ENCODE measurements around the gene BAIAP2L2. TPM values are rescaled to one million over a fixed set of nuclear protein-coding genes. Genes with fewer than 3 reads are reported as not detected.

BAIAP2L2 gene
- total and polyA plus RNA-seq, 12 donors: 0.09 to 6.0 (median 0.55) TPM; not detected in 1

GRCh38 chr22:38077096-38077495, 33.4 kb downstream of the BAIAP2L2 start:
- Histone ChIP-seq H3K27me3 (peaks cover 6% of the 10 kb centered on the region), H3K4me1 (replicated peaks in 1 of 2) (peaks cover 11 to 13% of the 10 kb centered on the region in 2 donors), H3K9me3 (replicated peaks in 1 of 3) (no peaks in the 10 kb centered on the region), H3K27ac (no peak overlapping the region), H3K36me3 (replicated peaks in 1 of 2) (peaks cover 0 to 28% of the 10 kb centered on the region in 2 donors), H3K4me3 (no peak overlapping the region)
- 76 to 86% (median 81%) methylated on average over 12 of the region's 12 CpGs for WGBS, 4 donors
- TF ChIP-seq, protein P1, sequence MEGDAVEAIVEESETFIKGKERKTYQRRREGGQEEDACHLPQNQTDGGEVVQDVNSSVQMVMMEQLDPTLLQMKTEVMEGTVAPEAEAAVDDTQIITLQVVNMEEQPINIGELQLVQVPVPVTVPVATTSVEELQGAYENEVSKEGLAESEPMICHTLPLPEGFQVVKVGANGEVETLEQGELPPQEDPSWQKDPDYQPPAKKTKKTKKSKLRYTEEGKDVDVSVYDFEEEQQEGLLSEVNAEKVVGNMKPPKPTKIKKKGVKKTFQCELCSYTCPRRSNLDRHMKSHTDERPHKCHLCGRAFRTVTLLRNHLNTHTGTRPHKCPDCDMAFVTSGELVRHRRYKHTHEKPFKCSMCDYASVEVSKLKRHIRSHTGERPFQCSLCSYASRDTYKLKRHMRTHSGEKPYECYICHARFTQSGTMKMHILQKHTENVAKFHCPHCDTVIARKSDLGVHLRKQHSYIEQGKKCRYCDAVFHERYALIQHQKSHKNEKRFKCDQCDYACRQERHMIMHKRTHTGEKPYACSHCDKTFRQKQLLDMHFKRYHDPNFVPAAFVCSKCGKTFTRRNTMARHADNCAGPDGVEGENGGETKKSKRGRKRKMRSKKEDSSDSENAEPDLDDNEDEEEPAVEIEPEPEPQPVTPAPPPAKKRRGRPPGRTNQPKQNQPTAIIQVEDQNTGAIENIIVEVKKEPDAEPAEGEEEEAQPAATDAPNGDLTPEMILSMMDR (IDR thresholded peaks at IDR 0.05): no peak
- TF ChIP-seq POLR2A (IDR thresholded peaks at IDR 0.05): no peak
- no peak for DNase-seq
- intact Hi-C loops (cut with DNase I): no loop called here

DNA sequence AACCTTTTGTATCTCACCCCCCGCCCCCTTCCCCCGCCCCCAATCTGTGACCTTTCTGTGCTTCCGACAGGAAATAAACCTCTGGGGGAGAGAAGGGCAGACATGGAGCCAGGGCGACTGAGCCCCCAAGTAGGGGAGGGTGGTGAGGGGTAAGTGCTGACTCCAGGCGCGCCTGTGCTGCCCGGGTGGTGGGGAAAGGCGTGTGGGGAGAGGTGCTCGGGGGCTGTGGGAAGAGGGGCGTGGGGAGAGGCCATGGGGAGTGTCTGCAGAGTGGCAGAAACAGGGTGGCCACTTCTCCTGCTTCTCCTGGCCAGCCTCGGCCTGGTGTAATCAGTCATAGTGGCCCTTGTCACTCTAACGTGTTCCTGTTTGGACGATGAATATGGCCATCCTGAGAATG, 34.5 kb downstream of the BAIAP2L2 start:
- TF ChIP-seq POLR2A (IDR thresholded peaks at IDR 0.05): no peak
- TF ChIP-seq, protein P1 (IDR thresholded peaks at IDR 0.05): no peak
- intact Hi-C loops (cut with DNase I): no loop called here
- H3K4me3 ChIP-seq: no peak overlapping the region
- peaks cover 0 to 4% of the 10 kb centered on the region in 2 donors for H3K4me1 ChIP-seq (replicated peaks in 1 of 2)
- H3K9me3 ChIP-seq (replicated peaks in 1 of 3): no peaks in the 10 kb centered on the region
- no peak for DNase-seq
- H3K27me3 ChIP-seq: no peaks in the 10 kb centered on the region
- WGBS, 4 donors: 85 to 90% (median 88%) methylated on average over 12 to 13 of the region's 13 CpGs
- no peak overlapping the region for H3K27ac ChIP-seq
- peaks cover 0 to 28% of the 10 kb centered on the region in 2 donors for H3K36me3 ChIP-seq (replicated peaks in 1 of 2)

DNA sequence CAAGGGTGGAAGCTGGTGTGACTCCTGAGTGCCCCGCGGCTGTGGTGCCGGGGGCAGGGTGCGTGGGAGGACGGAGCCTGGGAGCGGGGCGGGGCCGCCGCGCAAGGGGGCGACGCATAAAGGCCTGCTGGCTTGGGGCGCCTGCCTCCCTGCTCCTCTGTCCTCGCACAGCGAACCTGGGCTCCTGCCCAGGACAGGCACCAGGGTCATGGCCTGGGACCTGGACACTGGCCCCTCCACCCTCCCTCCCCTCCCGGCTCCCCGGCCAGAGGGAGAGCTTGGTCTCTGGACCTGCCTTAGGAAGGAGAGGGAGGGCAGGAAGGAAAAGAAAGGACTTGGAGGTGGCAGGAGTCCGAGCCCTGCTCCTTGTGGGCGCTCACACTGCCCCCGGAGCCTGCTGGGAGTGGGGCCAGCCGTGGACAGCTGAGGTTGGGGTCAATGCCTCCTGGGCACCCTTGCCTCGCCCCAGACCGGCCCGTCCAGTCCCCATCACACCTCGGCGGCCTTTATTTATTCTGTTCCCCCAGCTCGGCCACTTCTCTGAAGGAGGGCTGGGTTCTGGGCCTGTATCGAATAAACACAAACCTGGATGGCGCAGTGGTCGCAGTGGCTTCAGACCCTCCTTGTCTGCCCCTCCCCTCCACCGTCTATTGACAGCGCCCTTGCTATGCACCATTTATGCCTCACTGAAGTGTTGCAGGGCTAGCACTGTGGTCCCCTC, 35.2 kb downstream of the BAIAP2L2 start:
- no peaks in the 10 kb centered on the region for H3K4me1 ChIP-seq (replicated peaks in 1 of 2)
- no peak overlapping the region for H3K4me3 ChIP-seq
- DNase-seq: no peak
- whole genome bisulfite sequencing, 4 donors: 90 to 94% (median 93%) methylated on average over 16 to 32 of the region's 32 CpGs
- H3K9me3 ChIP-seq (replicated peaks in 1 of 3): no peaks in the 10 kb centered on the region
- peaks cover 0 to 34% of the 10 kb centered on the region in 2 donors for H3K36me3 ChIP-seq (replicated peaks in 1 of 2)
- TF ChIP-seq, protein P1 (IDR thresholded peaks at IDR 0.05): no peak
- no peak for TF ChIP-seq POLR2A (IDR thresholded peaks at IDR 0.05)
- no peak overlapping the region for H3K27ac ChIP-seq
- H3K27me3 ChIP-seq: no peaks in the 10 kb centered on the region
- intact Hi-C loops (cut with DNase I): no loop called here

DNA sequence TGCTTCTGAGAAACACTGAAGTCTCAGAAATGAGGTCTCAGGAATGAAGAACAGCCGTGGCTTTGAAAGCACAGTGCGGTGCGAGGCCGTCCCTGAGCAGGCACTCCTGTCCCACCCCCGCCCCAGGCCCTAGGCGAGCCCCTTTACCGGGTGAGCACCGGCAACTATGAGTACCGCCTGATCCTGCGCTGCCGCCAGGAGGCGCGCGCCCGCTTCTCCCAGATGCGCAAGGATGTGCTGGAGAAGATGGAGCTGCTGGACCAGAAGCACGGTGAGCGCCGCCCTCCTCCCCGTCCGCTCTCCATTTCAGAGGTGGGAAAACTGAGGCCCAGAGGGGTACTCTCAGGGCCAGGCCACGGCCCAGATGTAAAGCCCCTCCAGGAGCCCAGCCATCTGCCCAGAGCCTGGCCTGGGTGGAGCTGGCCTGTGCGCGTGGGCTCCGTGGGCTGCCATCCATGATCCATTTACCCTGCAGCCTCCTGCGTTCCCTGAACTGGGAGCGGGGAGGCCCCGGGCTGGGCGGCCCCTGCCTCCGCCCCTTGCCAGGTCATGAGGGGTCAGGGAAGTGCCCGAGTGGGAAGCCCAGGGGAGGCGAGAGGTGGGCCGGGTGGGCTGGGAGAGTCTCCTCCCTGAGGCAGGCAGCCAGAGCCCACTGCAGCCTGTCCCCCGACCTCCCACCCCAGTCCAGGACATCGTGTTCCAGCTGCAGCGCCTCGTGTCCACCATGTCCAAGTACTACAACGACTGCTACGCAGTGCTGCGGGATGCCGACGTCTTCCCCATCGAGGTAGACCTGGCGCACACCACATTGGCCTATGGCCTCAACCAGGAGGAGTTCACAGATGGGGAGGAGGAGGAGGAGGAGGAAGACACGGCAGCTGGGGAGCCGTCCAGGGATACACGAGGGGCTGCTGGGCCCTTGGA, 36.0 kb downstream of the BAIAP2L2 start:
- WGBS, 4 donors: 87 to 92% (median 90%) methylated on average over 21 to 47 of the region's 47 CpGs
- TF ChIP-seq, protein P1 (IDR thresholded peaks at IDR 0.05): peak in 1 of 6 experiments; percentile 10
- TF ChIP-seq POLR2A (IDR thresholded peaks at IDR 0.05): no peak
- no peaks in the 10 kb centered on the region for H3K9me3 ChIP-seq (replicated peaks in 1 of 3)
- H3K4me3 ChIP-seq: no peak overlapping the region
- H3K4me1 ChIP-seq (replicated peaks in 1 of 2): no peaks in the 10 kb centered on the region
- H3K27ac ChIP-seq: no peak overlapping the region
- DNase-seq: no peak
- intact Hi-C loops (cut with DNase I): no loop called here
- H3K27me3 ChIP-seq: no peaks in the 10 kb centered on the region
- peaks cover 0 to 35% of the 10 kb centered on the region in 2 donors for H3K36me3 ChIP-seq (replicated peaks in 1 of 2)
